Activated CD4-positive, alpha-beta T cell treated with anti-CD3 and anti-CD28 coated beads for 24 hours (primary cell): ENCODE measurements around the gene CCDC59.

Source experiments
- DNase-seq, 2 donors: peaks; one replicate each; pipeline ENCODE4 v3.0.0-alpha.2; 2020; ENCODE audit warnings: low read depth in 2 of 2

The CCDC59 gene

GRCh38 chr12:82314406-82314892, 43.7 kb downstream of the CCDC59 start:
- DNase-seq: no peak
